ENCODE measurements around the gene JPH4. TPM values are rescaled to one million over a fixed set of nuclear protein-coding genes. Genes with fewer than 3 reads are reported as not detected.
"Not testable (repeated sequence)": the region's sequence is repeated elsewhere in the genome, so short reads cannot be mapped to it uniquely, and the experiment has no call there.

Gene JPH4
- total RNA-seq, 2 experiments from 2014 or later, result not detected

DNA sequence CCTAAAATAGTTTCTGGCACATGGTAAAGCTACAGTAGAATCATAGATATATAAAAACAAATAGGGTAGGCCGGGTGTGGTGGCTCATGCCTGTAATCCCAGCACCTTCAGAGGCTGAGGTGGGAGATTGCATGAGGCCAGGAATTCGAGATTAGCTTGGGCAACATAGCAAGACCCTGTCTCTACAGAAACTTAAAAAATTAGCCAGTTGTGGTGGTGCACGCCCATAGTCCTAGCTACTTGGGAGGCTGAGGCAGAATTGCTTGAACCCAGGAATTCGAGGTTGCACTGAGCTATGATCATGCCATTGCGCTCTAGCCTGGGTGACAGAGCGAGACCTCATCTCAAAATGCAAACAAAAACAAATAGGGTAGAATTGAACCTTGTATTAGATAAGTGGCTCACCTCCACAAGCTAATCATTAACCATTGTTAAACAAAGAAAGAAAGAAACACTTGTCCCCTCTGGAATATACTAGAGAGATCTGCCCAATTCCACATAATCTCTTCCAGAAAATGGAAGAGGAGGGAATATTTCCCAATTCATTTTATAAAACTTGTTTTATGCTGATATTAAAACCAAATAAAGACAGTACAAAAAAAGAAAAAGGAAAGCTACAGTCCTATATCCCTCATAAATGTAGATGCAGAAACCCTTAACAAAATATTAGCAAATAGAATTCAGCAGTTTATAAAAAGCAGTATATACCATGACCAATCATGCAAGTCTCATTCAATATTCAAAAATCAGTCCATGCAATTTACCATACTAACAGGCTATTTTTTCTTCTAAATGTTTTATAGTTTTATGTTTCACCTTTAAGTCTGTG lies 34.9 kb upstream of the JPH4 start:
- no peak overlapping the region for H3K27ac Mint-ChIP-seq
- DNase-seq (no peak), ATAC-seq (ENCODE audit: low read depth) (no peak)
- POLR2A ChIA-PET, result no interaction called here
- H3K4me1 Mint-ChIP-seq, result peaks cover 22% of the 10 kb centered on the region
- H3K27me3 Mint-ChIP-seq, result peaks cover 7% of the 10 kb centered on the region
- peaks cover 7% of the 10 kb centered on the region for H3K9me3 Mint-ChIP-seq
- H3K4me3 Mint-ChIP-seq, result no peak overlapping the region
- peaks cover 14% of the 10 kb centered on the region for H3K36me3 Mint-ChIP-seq

DNA sequence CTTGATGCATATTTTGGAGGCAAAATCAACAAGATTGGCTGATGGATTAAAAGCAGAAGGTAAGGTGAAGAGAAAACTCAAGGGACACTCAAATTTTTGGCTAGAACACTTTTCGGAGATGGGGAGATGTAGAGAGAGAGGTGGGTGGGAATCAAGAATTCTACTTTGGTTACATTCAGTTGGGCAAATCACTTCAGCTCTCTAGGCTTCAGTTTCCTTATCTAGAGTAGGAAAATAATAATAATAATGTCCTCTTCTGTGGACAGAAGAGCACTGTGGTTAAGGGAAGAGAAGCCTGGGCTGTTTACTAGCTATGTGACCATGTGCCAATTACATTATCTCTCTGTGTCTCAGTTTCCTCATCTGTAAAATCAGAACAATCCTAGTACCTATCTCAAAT lies 34.2 kb upstream of the JPH4 start:
- H3K4me1 Mint-ChIP-seq, result peaks cover 22% of the 10 kb centered on the region
- H3K36me3 Mint-ChIP-seq, result peaks cover 14% of the 10 kb centered on the region
- H3K9me3 Mint-ChIP-seq, result peaks cover 7% of the 10 kb centered on the region
- H3K27ac Mint-ChIP-seq, result peak overlapping the region; percentile 32
- no peak for DNase-seq
- H3K27me3 Mint-ChIP-seq, result peaks cover 7% of the 10 kb centered on the region
- H3K4me3 Mint-ChIP-seq, result no peak overlapping the region
- POLR2A ChIA-PET, result no interaction called here
- ATAC-seq (ENCODE audit: low read depth), result no peak

DNA sequence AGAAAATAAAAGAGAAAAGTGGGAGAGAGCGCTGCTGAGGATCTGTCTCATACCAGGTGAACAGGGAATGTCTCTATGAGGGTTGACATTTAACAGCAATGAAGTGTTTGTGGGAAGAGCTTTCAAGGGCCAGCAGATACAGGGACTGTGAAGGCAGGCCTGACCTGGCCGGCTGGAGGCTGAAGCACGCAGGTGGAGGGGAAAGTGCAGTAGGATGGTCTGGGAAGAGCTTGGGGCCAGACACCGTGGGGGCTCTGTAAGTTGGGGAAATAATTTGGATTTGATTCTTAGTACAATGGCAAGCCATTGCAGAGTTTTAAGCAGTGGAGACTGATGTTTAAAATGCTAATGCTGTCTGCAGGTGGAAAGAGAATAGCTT lies 33.8 kb upstream of the JPH4 start:
- DNase-seq, result no peak
- H3K4me1 Mint-ChIP-seq, result peaks cover 22% of the 10 kb centered on the region

DNA sequence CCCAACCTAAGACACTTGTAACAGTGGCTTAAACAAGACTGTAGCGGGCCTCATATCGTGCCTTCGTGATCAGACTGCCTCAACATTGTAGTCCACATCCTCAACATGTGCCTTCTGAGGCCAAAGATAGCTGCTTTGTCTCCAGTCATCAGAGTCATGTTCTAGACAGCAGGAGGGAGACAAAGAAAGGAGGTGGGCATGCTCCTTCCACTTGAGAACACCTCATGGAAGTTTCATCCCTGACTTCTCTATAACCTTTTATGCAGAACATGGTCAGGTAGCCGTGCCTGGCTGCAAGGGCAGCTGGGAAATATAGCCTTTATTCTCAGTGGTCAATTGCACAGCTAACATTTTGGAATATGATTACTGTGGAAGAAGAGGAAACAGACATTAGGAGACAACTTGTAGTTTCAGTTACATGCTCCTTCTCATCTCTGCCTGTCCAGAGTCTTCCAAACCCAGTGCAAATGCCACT lies 32.3 kb upstream of the JPH4 start:
- H3K9me3 Mint-ChIP-seq, result peaks cover 7% of the 10 kb centered on the region
- peaks cover 14% of the 10 kb centered on the region for H3K36me3 Mint-ChIP-seq
- peak overlapping the region; percentile 7 for H3K4me3 Mint-ChIP-seq
- no peak for DNase-seq
- peak overlapping the region; percentile 92 for H3K27ac Mint-ChIP-seq
- ATAC-seq (ENCODE audit: low read depth), result peak; percentile 87
- peaks cover 31% of the 10 kb centered on the region for H3K4me1 Mint-ChIP-seq
- POLR2A ChIA-PET, result interaction anchor here (0.9 to 1.9 kb wide), 6 partner anchors 11 to 551 kb away, joined by 3 to 9 read pairs (median 4); partner anchors contain the start of genes AP1G2 and IRF9
- H3K27me3 Mint-ChIP-seq, result peaks cover 7% of the 10 kb centered on the region

More for the DNA sequence above, 33.8 kb upstream of the JPH4 start:
- peaks cover 7% of the 10 kb centered on the region for H3K27me3 Mint-ChIP-seq
- peaks cover 14% of the 10 kb centered on the region for H3K36me3 Mint-ChIP-seq
- ATAC-seq (ENCODE audit: low read depth), result no peak
- peak overlapping the region; percentile 32 for H3K27ac Mint-ChIP-seq
- peaks cover 7% of the 10 kb centered on the region for H3K9me3 Mint-ChIP-seq
- POLR2A ChIA-PET, result no interaction called here
- H3K4me3 Mint-ChIP-seq, result no peak overlapping the region

DNA sequence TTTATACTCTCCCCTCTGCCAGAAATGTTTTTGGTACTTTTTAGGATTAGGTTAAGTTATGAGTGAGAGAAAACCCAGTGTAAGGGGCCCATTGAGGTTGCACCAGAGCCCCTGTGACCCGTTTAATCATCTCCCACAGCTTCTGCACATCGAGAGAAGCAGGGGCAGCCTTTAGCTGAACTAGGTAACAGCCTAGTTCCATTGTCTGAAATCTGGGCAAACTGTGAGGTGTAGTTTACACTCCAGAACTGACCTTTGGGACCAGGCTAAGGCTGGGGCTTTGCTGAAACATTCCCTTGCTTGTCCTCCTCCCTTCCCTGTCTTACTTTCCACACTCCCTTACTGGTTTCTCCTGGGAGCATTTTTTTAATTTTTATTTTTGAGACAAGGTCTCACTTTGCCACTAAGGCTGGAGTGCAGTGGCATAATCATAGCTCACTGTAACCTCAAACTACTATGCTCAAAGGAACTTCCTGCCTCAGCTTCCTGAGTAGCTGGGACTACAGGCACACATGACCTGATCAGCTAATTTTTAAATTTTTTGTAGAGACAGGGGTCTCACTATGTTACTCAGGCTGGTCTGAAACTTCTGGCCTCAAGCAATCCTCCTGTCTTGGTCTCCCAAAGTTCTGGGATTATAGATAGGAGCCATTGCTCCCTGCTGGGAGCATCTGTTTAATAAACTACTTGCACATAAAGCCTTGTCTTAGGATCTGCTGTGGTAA lies 31.7 kb upstream of the JPH4 start:
- peaks cover 14% of the 10 kb centered on the region for H3K36me3 Mint-ChIP-seq
- peak overlapping the region; percentile 65 for H3K4me3 Mint-ChIP-seq
- POLR2A ChIA-PET, result interaction anchor here (0.9 to 1.9 kb wide), 6 partner anchors 10 to 551 kb away, joined by 3 to 9 read pairs (median 4); partner anchors contain the start of genes AP1G2 and IRF9
- DNase-seq (no peak), ATAC-seq (ENCODE audit: low read depth) (peak; percentile 93)
- H3K27me3 Mint-ChIP-seq, result peaks cover 7% of the 10 kb centered on the region
- H3K27ac Mint-ChIP-seq, result peak overlapping the region; percentile 92
- H3K4me1 Mint-ChIP-seq, result peaks cover 34% of the 10 kb centered on the region
- H3K9me3 Mint-ChIP-seq, result peaks cover 7% of the 10 kb centered on the region

DNA sequence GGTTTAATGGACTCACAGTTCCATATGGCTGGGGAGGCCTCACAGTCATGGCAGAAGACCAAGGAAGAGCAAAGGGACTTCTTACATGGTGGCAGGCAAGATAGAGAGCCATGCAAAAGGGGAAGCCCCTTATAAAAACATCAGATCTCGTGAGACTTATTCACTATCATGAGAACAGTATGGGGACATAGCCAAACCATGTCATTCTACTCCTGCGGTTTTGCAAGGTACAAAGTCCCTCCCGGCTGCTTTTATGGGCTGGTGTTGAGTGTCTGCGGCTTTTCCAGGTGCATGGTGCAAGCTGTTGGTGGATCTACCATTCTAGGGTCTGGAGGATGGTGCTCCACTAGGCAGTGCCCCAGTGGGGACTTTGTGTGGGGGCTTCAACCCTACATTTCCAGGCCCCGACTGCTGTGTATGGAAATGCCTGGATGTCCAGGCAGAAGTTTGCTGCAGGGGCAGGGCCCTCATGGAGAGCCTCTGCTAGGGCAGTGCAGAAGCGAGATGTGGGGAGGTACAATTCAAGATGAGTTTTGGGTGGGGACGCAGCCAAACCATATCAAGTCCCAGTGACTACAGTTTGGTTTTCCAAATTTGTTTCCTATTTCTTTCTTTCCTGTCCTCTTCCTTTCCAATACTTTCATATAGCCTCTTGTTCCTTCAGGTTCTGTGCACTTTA lies 31.0 kb upstream of the JPH4 start:
- POLR2A ChIA-PET, result interaction anchor here (1.4 to 1.9 kb wide), 3 partner anchors 22 to 552 kb away, joined by 3 to 9 read pairs (median 5); partner anchors contain the start of genes AP1G2 and IRF9
- not testable (repeated sequence) for H3K9me3 Mint-ChIP-seq; ATAC-seq (ENCODE audit: low read depth); DNase-seq; H3K27me3 Mint-ChIP-seq
- peak overlapping the region; percentile 92 for H3K27ac Mint-ChIP-seq
- peak overlapping the region; percentile 65 for H3K4me3 Mint-ChIP-seq
- peaks cover 34% of the 10 kb centered on the region for H3K4me1 Mint-ChIP-seq
- H3K36me3 Mint-ChIP-seq, result peaks cover 14% of the 10 kb centered on the region

DNA sequence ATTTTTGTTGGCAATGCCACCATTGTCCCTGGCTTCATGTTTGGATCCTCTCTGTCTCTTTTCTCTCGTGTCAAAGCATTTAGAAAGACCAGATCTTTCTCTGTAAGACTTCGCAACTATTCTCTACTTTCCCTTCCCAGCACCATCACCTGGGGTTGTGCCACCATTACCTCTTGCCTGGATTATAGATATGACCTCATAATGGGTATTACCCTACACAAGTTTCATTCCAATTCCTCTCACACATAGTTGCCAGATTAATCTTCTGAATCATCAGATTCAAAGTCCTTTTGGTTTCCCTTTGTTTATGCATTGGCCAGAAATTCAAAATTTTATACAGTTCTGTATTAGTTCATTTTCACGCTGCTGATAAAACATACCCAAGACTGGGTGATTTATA lies 30.4 kb upstream of the JPH4 start:
- POLR2A ChIA-PET, result no interaction called here
- Mint-ChIP-seq H3K27me3 (peaks cover 3% of the 10 kb centered on the region), H3K9me3 (peaks cover 7% of the 10 kb centered on the region), H3K36me3 (peaks cover 14% of the 10 kb centered on the region), H3K4me3 (peak overlapping the region; percentile 12), H3K4me1 (peaks cover 34% of the 10 kb centered on the region), H3K27ac (peak overlapping the region; percentile 92)
- DNase-seq, result no peak
- ATAC-seq (ENCODE audit: low read depth), result no peak

DNA sequence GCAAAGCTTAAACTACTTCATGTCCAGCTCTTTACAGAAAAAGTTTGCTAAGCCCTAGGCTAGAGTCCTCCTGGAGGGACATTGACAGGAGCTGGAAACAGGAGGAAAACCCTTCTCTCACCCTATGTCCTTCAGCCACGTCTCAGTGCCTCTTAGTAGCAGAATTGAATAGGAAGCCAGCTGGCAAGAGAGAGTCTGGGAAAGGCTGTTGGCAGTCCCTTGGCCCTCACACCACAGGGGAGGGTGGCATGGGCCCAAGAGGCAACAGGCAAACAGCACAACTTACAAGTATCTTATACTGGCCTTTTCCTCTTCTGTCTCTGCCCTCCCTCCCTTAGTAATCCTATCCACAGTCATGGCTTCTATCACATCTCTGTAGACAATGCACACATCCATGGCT lies 29.9 kb upstream of the JPH4 start:
- Mint-ChIP-seq H3K36me3 (peaks cover 14% of the 10 kb centered on the region), H3K4me1 (peaks cover 34% of the 10 kb centered on the region), H3K4me3 (no peak overlapping the region), H3K27ac (no peak overlapping the region), H3K27me3 (peaks cover 3% of the 10 kb centered on the region), H3K9me3 (peaks cover 7% of the 10 kb centered on the region)
- no peak for ATAC-seq (ENCODE audit: low read depth)
- POLR2A ChIA-PET, result no interaction called here
- DNase-seq, result no peak

DNA sequence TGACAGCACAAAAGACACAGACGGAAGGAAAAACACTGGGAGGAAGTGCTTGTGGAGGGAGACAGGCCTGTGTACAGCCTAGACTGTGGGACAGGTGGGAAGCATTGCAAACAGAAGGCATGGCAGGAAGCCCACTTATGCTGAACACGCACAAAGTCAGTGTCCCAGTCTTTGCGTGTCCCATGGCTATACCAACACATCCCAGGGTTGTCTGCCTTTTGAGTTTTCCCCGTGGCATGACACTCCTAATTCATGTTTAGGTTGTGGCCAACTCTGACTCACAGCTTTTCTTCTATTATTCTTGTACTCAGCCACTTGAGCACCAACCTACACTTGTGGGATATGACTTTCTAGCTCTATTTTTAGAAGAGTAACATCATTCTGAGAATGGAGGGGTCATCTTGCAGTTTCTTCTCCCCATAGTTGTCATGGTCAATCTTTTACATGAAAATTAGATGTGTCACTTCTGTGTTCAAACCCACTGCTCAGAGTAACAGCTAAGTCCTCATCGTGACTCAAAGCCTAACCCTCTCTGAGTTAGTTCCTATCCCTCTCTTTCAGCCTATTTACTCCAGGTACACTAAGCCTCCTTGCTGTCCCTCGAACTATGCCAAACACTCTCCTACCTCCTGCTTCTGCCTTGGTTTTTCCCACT lies 27.5 kb upstream of the JPH4 start:
- Mint-ChIP-seq H3K4me1 (peaks cover 32% of the 10 kb centered on the region), H3K27me3 (no peaks in the 10 kb centered on the region), H3K36me3 (peaks cover 12% of the 10 kb centered on the region), H3K4me3 (no peak overlapping the region), H3K9me3 (peaks cover 7% of the 10 kb centered on the region), H3K27ac (peak overlapping the region; percentile 10)
- no peak for DNase-seq
- POLR2A ChIA-PET, result interaction anchor here (0.8 to 1.4 kb wide), 2 partner anchors 26 to 39 kb away, joined by 3 to 4 read pairs; partner anchors contain the start of gene AP1G2
- no peak for ATAC-seq (ENCODE audit: low read depth)

DNA sequence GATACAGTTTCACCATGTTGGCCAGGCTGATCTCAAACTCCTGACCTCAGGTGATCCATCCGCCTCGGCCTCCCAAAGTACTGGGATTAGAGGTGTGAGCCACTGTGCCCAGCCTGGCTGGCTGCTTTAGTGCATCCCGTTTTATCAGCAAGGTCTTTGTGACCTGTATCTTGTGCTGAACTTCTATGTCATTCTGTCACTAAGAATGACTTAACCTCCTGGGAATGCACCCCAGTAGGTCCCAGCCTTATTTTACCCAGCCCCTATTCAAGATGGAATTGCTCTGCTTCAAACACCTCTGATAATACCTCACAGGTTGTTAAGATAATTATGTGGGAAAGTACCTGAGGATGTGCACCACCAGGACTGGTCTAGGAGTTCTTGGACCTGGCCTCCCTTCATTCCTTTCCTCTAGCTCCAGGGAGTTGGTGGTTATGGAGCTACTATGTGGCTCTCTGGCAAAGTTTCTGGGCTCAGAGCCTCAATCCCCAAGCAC lies 26.1 kb upstream of the JPH4 start:
- Mint-ChIP-seq H3K4me1 (peaks cover 20% of the 10 kb centered on the region), H3K36me3 (peaks cover 10% of the 10 kb centered on the region), H3K9me3 (peaks cover 7% of the 10 kb centered on the region), H3K4me3 (no peak overlapping the region), H3K27me3 (no peaks in the 10 kb centered on the region), H3K27ac (no peak overlapping the region)
- DNase-seq, result no peak
- no peak for ATAC-seq (ENCODE audit: low read depth)
- POLR2A ChIA-PET, result no interaction called here

DNA sequence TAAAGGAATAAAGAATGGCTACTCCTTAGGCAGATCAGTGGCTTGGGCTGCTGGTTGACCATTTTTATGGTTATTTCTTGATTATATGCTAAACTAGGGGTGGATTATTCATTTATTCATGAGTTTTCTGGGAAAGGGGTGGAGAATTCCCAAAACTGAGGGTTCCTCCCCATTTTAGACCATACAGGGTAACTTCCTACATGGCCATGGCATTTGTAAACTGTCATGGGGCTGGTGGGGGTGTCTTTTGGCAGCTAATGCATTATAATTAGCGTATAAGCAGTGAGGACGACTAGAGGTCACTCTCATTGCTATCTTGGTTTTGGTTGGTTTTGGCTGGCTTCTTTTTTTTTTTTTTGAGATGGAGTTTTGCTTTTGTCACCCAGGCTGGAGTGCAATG lies 25.6 kb upstream of the JPH4 start:
- peaks cover 6% of the 10 kb centered on the region for H3K9me3 Mint-ChIP-seq

DNA sequence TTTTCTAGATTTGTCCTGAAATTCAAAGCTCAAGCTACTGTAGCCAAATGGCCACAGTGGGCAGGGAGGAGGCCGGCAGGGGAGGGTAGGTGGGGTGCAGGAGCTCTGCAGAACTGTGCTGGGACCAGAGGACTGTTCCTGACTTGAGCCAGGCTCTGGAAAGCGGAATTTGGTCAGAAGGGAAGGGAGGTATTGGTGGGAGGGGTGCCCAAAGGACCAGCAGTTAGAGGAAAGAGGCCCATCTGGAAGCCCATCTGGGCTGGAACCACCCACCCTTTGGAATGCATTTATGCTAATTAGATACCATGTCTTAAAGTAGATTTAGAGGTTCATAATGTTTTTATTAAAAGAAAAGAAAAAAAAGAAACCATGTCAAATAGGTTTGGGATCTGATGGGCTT lies 24.5 kb upstream of the JPH4 start:
- DNase-seq (no peak), ATAC-seq (ENCODE audit: low read depth) (no peak)
- H3K36me3 Mint-ChIP-seq, result no peaks in the 10 kb centered on the region
- POLR2A ChIA-PET, result no interaction called here
- no peaks in the 10 kb centered on the region for H3K9me3 Mint-ChIP-seq
- H3K4me1 Mint-ChIP-seq, result peaks cover 12% of the 10 kb centered on the region
- H3K4me3 Mint-ChIP-seq, result no peak overlapping the region
- H3K27me3 Mint-ChIP-seq, result no peaks in the 10 kb centered on the region
- no peak overlapping the region for H3K27ac Mint-ChIP-seq

More for the DNA sequence above, 25.6 kb upstream of the JPH4 start:
- Mint-ChIP-seq H3K4me1 (peaks cover 18% of the 10 kb centered on the region), H3K27ac (no peak overlapping the region), H3K27me3 (no peaks in the 10 kb centered on the region), H3K4me3 (no peak overlapping the region), H3K36me3 (peaks cover 6% of the 10 kb centered on the region)
- no peak for DNase-seq
- POLR2A ChIA-PET, result no interaction called here
- ATAC-seq (ENCODE audit: low read depth), result no peak

Data from activated naive CD8-positive, alpha-beta T cell treated with anti-CD3 and anti-CD28 coated beads, Interleukin-2, amount 10 ng/mL, durations not matched to agents 7 days and 5 days (primary cell).